WTC11 (cell line): Measurements from ENCODE around the gene PLPP1. TPM values are rescaled to one million over a fixed set of nuclear protein-coding genes. Genes with fewer than 3 reads are reported as not detected.
A peak's percentile ranks its signal among the peaks of the same experiment; 100 is the strongest.

ENCODE experiments used
- ATAC-seq: fragments of 200-7000 bp; cut with Tn5 transposase; 2 replicates; pipeline ENCODE4 v1.10.0; 2021; ENCODE audit warnings: mild to moderate bottlenecking, moderate library complexity
- CTCF ChIA-PET: fragments of 300-600 bp; sonication (Branson Sonifier 250); formaldehyde crosslinking; loops from one replicate; lab custom pipeline; 2021; ENCODE audit warnings: antibody characterized with exemption; lab: Charles Lee
- POLR2A ChIA-PET: fragments of 350-600 bp; sonication (Branson Sonifier 250); formaldehyde crosslinking; loops from one replicate; lab custom pipeline; 2021; ENCODE audit warnings: antibody characterized with exemption; lab: Charles Lee
- DNase-seq: peaks from one replicate; pipeline ENCODE4 v3.0.0; 2021; ENCODE audit warnings: low spot score
- H3K27ac Mint-ChIP-seq: 2 replicates; pipeline ENCODE4 v1.8.0; 2021; ENCODE audit warnings: mixed read lengths
- H3K27me3 Mint-ChIP-seq: 2 replicates; pipeline ENCODE4 v1.8.0; 2021; ENCODE audit warnings: low read depth, mild to moderate bottlenecking, moderate library complexity, mixed read lengths
- H3K36me3 Mint-ChIP-seq: 2 replicates; pipeline ENCODE4 v1.8.0; 2021; ENCODE audit warnings: mixed read lengths
- H3K4me1 Mint-ChIP-seq: 2 replicates; pipeline ENCODE4 v1.8.0; 2022; ENCODE audit warnings: mixed read lengths
- H3K4me3 Mint-ChIP-seq: 2 replicates; pipeline ENCODE4 v1.8.0; 2021; ENCODE audit warnings: mild to moderate bottlenecking, moderate library complexity, mixed read lengths
- H3K9me3 Mint-ChIP-seq: 2 replicates; pipeline ENCODE4 v1.8.0; 2021; ENCODE audit warnings: mixed read lengths
- AFF4 ChIP-seq: sonication (generic); formaldehyde crosslinking; IDR thresholded peaks from 2 replicates; pipeline ENCODE4 v1.8.1; 2023; ENCODE audit warnings: mild to moderate bottlenecking, missing genetic modification reagents, borderline replicate concordance
- CBFB ChIP-seq: sonication (generic); formaldehyde crosslinking; IDR thresholded peaks from 2 replicates; pipeline ENCODE4 v1.8.1; 2022; ENCODE audit warnings: mild to moderate bottlenecking, low read depth, missing genetic modification reagents
- CREB1 ChIP-seq: sonication (generic); formaldehyde crosslinking; IDR thresholded peaks from 2 replicates; pipeline ENCODE4 v1.8.0; 2023; ENCODE audit warnings: mild to moderate bottlenecking, missing genetic modification reagents
- E2F4 ChIP-seq: sonication (generic); formaldehyde crosslinking; IDR thresholded peaks from 2 replicates; pipeline ENCODE4 v1.8.1; 2022; ENCODE audit warnings: low read depth, mild to moderate bottlenecking, moderate library complexity, missing genetic modification reagents, borderline replicate concordance
- FOXK1 ChIP-seq: sonication (generic); formaldehyde crosslinking; IDR thresholded peaks from 2 replicates; pipeline ENCODE4 v1.8.0; 2022; ENCODE audit warnings: mild to moderate bottlenecking, moderate library complexity, missing genetic modification reagents
- FOXP1 ChIP-seq: sonication (generic); formaldehyde crosslinking; IDR thresholded peaks from 2 replicates; pipeline ENCODE4 v1.8.0; 2022; ENCODE audit warnings: missing genetic modification reagents, mild to moderate bottlenecking, moderate library complexity, borderline replicate concordance
- HMGA2 ChIP-seq: fragments of 250-450 bp; sonication (Bioruptor Pico); IDR thresholded peaks from 2 replicates; pipeline ENCODE4 v1.4.0; 2021; ENCODE audit warnings: mild to moderate bottlenecking, moderate library complexity
- MYBL2 ChIP-seq: sonication (generic); formaldehyde crosslinking; IDR thresholded peaks from 2 replicates; pipeline ENCODE4 v1.8.1; 2023; ENCODE audit warnings: mild to moderate bottlenecking, moderate library complexity, missing genetic modification reagents
- SMAD3 ChIP-seq: sonication (generic); formaldehyde crosslinking; IDR thresholded peaks from 2 replicates; pipeline ENCODE4 v1.8.0; 2022; ENCODE audit warnings: missing genetic modification reagents, mild to moderate bottlenecking, borderline replicate concordance
- SOX15 ChIP-seq: fragments of 250-450 bp; sonication (Bioruptor Pico); IDR thresholded peaks from 2 replicates; pipeline ENCODE4 v1.9.0; 2021; ENCODE audit warnings: mild to moderate bottlenecking
- STAT6 ChIP-seq: sonication (generic); formaldehyde crosslinking; conservative IDR thresholded peaks from 2 replicates; pipeline ENCODE4 v1.8.1; 2023; ENCODE audit warnings: mild to moderate bottlenecking, low read depth, missing genetic modification reagents, moderate library complexity
- ZNF219 ChIP-seq: sonication (generic); formaldehyde crosslinking; IDR thresholded peaks from 2 replicates; pipeline ENCODE4 v1.8.0; 2023; ENCODE audit warnings: missing genetic modification reagents, mild to moderate bottlenecking, borderline replicate concordance
- ZNF232 ChIP-seq: sonication (generic); formaldehyde crosslinking; IDR thresholded peaks from 2 replicates; pipeline ENCODE4 v1.8.0; 2022; ENCODE audit warnings: mild to moderate bottlenecking, missing genetic modification reagents
- ZNF423 ChIP-seq: fragments of 250-450 bp; sonication (Bioruptor Pico); IDR thresholded peaks from 2 replicates; pipeline ENCODE4 v2.1.2; 2022; ENCODE audit warnings: mild to moderate bottlenecking, moderate library complexity
- total RNA-seq: library from RNA; stranded (reverse); gene quantifications from 3 replicates; pipeline ENCODE4 v1.2.3, GENCODE V29; 2021

Gene PLPP1
- total RNA-seq, 1 experiment from 2014 or later, result 43.2 TPM

- CTCF ChIA-PET, result interaction anchor here (1.1 to 1.5 kb wide), 2 partner anchors 96 to 157 kb away, joined by 3 to 4 read pairs; no protein-coding TSS in a partner anchor
These were observed 588 bp upstream of the PLPP1 start for GRCh38 chr5:55535199-55535905.

GRCh38 chr5:55533521-55534435, 986 bp downstream of the PLPP1 start:
- DNase-seq (no peak), ATAC-seq (peak; percentile 57)
- Mint-ChIP-seq H3K4me3 (peak overlapping the region; percentile 86), H3K36me3 (peaks cover 4% of the 10 kb centered on the region; the same call in 1 of the 2 replicates), H3K9me3 (no peaks in the 10 kb centered on the region), H3K27me3 (no peaks in the 10 kb centered on the region), H3K27ac (peak overlapping the region; percentile 35), H3K4me1 (peaks cover 57% of the 10 kb centered on the region)
- CTCF ChIA-PET, result interaction anchor here (1.5 kb wide), 1 partner anchor 158 kb away, joined by 4 read pairs; no protein-coding TSS in a partner anchor
- no peak for TF ChIP-seq STAT6
- TF ChIP-seq SMAD3 (CRISPR knock-in tag), result 0 out of 2 replicates have a peak, but pooled peaks have one; percentile 57
- peak; percentile 40; the same call in 1 of the 2 replicates for TF ChIP-seq FOXK1 (CRISPR knock-in tag)
- TF ChIP-seq AFF4, result no peak
- 0 out of 2 replicates have a peak, but pooled peaks have one; percentile 14 for TF ChIP-seq CREB1 (CRISPR knock-in tag)
- POLR2A ChIA-PET, result no interaction called here

More at GRCh38 chr5:55535199-55535905, 588 bp upstream of the PLPP1 start:
- ATAC-seq (peak; percentile 63), DNase-seq (no peak)
- no peaks in the 10 kb centered on the region for H3K36me3 Mint-ChIP-seq
- POLR2A ChIA-PET, result no interaction called here
- H3K27me3 Mint-ChIP-seq, result no peaks in the 10 kb centered on the region
- no peaks in the 10 kb centered on the region for H3K9me3 Mint-ChIP-seq
- H3K4me1 Mint-ChIP-seq, result peaks cover 57% of the 10 kb centered on the region
- H3K4me3 Mint-ChIP-seq, result peak overlapping the region; percentile 86
- peak overlapping the region; percentile 98 for H3K27ac Mint-ChIP-seq
- TF ChIP-seq FOXK1 (CRISPR knock-in tag) (peak; percentile 33; the same call in 1 of the 2 replicates), FOXP1 (CRISPR knock-in tag) (peak; percentile 56), ZNF219 (CRISPR knock-in tag) (no peak), ZNF232 (0 out of 2 replicates have a peak, but pooled peaks have one; percentile 69), HMGA2 (CRISPR knock-in tag) (no peak), ZNF423 (CRISPR knock-in tag) (no peak), SOX15 (no peak), MYBL2 (peak; percentile 16; the same call in 1 of the 2 replicates), E2F4 (CRISPR knock-in tag) (no peak), CBFB (CRISPR knock-in tag) (no peak)
